GM21367 (cell line): Measurements from ENCODE around the gene DOCK2.

Experiments used
- ATAC-seq: cut with Tn5 transposase; IDR thresholded peaks from one replicate; pipeline ENCODE4 v1.9.1; 2021; ENCODE audit not compliant: unreplicated experiment

Gene DOCK2

GRCh38 chr5:170020423-170020822 lies 383.3 kb downstream of the DOCK2 start:
- no peak for ATAC-seq

GRCh38 chr5:170021506-170021905 lies 384.4 kb downstream of the DOCK2 start:
- no peak for ATAC-seq

DNA sequence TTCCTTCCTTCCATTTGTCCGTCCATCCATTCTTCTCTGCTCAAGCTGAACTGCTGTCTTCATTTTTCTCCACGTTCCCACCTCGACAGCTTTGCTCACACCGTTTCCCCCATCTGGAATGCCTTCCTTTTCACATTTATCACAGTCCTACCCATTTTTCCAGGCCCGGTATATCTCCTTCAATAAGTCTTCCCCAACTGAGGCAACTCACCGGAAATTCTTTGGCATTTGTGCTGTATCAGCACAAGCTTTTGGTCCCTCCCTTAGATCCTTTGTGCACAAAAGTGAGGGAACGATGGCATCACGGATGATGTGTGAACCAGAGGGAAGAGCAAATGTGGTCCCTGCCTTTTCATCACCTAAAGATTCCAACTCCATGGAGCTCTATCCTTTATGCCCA lies 388.8 kb downstream of the DOCK2 start:
- no peak for ATAC-seq

- ATAC-seq = no peak
These were observed 391.0 kb downstream of the DOCK2 start for GRCh38 chr5:170028124-170028523.

DNA sequence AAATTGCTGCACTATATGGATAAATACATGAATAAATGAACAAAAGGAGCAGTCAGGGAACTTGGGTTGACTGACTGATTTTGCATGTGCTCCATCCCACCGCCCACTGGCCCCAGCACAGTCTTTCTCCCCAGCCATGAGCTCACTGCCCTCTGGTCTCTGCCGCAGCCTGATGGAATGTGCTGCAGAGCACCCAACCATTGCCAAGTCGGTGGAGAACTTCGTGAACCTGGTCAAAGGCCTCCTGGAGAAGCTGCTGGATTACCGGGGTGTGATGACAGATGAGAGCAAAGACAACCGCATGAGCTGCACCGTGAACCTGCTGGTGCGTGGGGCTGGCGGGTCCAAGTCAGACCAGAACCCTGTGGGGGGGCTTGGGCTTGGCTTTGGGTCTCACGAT lies 397.2 kb downstream of the DOCK2 start:
- ATAC-seq = no peak

- ATAC-seq = no peak
These were observed 401.2 kb downstream of the DOCK2 start for GRCh38 chr5:170038241-170038640.

- ATAC-seq = no peak
These were observed 402.8 kb downstream of the DOCK2 start for GRCh38 chr5:170039830-170040229.

DNA sequence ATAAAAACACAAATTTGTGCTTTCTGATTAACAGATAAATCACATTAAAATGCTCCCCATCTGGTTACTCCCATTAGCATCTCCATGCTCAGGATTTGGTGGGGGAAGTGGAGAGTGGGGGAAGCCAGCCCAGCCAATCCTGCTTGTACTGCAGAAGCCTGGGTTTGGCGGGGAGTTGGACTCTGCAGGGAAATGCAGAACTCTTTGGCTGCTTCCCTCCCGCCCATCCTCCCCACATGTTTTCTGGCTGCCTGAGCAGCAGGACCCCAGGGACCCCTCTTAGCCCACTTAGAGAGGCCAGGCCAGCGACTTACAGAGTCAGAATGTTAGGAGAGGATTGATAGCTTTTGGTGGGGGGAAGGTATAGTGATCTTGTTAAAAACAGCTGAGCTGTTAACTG lies 409.2 kb downstream of the DOCK2 start:
- no peak for ATAC-seq

DNA sequence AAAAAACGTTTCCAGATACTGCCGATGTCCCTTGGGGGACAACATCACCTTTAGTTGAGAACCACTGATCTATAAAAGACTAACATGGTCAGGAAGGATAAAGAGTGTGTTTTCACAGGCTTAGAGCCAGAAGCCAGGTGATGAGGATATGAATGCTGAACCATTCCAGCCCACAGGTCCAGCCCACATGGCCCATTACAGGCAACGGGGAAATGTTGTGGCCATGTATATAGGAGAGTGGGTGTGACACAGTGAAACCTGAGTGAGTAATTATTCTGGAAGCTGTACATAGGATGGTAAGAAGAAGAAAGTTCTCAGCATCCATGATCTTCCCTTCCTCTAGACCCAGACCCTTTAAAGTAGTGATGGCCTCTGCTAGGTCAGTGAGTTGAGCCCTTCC lies 412.6 kb downstream of the DOCK2 start:
- no peak for ATAC-seq

DNA sequence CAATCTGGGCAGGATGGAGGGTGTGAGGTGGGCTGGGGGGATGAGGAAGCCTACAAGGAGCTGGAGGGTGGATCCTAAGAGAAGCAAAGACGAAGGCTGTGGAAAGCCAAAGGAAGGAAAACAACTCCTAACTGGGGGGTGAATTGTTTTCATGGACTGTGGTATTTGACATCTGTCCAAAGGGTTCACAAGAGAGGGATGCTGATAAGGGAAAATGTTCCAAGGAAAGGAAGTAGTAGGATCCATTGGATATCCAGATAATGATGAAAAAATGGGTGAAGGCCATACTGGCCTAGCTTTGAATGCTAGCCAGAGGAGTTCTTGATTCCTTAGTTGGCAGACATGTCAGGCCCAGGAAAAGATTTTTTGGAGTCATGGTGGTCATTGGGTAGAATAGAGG lies 416.8 kb downstream of the DOCK2 start:
- no peak for ATAC-seq

GRCh38 chr5:170055606-170056005 lies 418.5 kb downstream of the DOCK2 start:
- ATAC-seq = no peak

- no peak for ATAC-seq
These were observed 419.6 kb downstream of the DOCK2 start for GRCh38 chr5:170056561-170057267.

GRCh38 chr5:170057311-170057710 lies 420.2 kb downstream of the DOCK2 start:
- no peak for ATAC-seq

DNA sequence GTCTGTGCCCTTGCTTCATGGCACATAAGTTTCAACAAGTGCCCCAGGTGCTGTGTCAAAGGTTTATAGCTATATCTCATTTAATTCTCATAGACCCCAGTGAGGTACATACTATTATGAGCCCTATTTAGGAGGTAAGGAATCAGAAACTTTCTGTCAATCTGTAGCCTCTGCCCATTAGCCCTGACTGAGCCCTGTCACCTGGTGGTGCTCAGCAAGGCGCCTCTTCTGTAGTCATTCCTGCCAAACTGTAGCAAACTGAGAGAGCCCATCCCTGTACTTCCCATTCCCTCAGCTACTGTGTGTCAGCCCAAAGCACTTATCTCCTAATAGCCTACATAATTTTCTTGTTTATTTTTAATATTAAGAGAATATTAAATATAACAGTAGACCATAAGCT lies 422.1 kb downstream of the DOCK2 start:
- no peak for ATAC-seq

- ATAC-seq = no peak
These were observed 430.1 kb downstream of the DOCK2 start for GRCh38 chr5:170067152-170067551.

DNA sequence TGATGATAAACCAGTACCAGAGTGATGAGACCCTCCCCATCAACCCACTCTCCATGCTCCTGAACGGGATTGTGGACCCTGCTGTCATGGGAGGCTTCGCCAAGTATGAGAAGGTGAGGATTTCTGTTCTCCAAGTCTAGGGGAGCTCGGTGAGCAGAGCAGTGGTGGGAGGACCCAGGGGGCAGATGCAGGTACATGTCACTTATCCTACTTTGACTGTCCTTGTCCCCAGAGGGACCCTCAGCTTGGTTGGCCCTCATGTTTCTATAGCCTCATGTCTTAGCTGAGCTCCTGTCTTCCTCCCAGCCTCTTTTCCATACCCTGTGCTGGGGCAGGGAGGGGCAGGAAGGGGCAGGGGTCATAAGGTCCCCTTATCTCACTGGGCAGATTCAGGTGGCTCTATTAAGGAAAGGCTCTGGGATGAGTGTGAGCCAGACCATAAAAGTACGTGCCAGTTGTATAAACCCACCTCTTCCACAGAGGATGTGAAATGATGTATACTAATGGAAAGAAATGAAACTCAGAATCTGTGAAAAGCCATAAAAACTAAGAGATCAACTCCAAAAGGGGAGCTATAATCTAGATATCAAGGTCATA lies 430.6 kb downstream of the DOCK2 start:
- no peak for ATAC-seq

- ATAC-seq = no peak
These were observed 432.4 kb downstream of the DOCK2 start for GRCh38 chr5:170069512-170069911.

GRCh38 chr5:170070556-170071412 lies 433.7 kb downstream of the DOCK2 start:
- no peak for ATAC-seq

GRCh38 chr5:170071748-170072147 lies 434.7 kb downstream of the DOCK2 start:
- no peak for ATAC-seq

DNA sequence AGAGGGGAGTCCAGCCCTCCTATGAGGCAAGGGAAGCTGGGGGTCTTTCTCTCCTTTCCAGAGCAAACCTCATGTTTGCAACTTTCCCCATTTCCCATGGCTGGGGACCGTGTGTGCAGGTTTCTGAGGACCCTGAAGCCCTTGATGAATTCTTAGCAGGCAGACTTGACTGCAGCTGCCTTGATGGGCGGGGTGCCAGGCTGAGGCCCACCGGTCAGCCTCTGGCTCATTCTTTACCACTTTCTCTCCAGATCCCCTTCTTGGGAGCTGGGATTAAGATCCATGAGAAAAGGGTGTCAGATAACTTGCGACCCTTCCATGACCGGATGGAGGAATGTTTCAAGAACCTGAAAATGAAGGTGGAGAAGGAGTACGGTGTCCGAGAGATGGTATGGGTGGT lies 438.6 kb downstream of the DOCK2 start:
- no peak for ATAC-seq

DNA sequence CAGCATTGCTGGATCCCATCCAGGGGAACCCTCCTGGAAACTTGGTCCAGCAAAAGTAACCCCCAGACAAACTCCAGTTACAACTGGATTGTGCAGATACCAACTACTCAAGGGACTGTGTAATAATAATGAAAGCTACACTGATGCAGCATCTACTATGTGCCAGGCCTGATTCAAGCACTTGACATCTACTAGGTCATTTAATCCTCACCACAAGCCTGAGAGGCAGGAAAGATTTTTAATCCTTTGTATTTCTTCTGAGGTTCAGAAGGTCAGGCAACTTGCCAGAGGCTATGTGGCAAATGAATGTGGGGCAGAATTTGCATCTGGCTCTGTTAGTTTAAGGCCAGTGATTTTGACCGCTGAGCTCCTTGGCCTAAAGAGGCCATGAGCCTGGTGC lies 439.1 kb downstream of the DOCK2 start:
- no peak for ATAC-seq

DNA sequence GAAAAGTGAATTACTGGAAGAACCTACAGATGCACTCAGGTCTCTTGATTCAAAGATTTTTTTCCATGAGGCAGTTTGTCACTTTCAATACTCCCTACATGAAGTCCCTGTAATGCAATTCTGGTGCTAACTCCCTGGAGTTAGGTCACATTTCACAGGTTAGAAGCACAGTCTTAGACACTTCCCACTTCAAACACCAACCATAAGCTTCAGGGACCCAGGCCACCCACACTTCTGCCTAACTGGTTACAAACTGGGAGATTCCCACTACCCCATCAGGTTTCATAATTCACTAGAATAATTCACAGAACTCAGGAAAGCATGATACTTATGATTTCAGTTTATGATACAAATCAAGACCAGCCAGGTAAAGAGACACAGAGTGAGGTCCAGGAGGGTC lies 439.7 kb downstream of the DOCK2 start:
- ATAC-seq = no peak
